ENCODE measurements around the gene NADK. TPM values are rescaled to one million over a fixed set of nuclear protein-coding genes. Genes with fewer than 3 reads are reported as not detected.

The NADK gene
- total RNA-seq (ENCODE audit: low replicate concordance) = 37.8 and 56.9 TPM in 2 replicates

DNA sequence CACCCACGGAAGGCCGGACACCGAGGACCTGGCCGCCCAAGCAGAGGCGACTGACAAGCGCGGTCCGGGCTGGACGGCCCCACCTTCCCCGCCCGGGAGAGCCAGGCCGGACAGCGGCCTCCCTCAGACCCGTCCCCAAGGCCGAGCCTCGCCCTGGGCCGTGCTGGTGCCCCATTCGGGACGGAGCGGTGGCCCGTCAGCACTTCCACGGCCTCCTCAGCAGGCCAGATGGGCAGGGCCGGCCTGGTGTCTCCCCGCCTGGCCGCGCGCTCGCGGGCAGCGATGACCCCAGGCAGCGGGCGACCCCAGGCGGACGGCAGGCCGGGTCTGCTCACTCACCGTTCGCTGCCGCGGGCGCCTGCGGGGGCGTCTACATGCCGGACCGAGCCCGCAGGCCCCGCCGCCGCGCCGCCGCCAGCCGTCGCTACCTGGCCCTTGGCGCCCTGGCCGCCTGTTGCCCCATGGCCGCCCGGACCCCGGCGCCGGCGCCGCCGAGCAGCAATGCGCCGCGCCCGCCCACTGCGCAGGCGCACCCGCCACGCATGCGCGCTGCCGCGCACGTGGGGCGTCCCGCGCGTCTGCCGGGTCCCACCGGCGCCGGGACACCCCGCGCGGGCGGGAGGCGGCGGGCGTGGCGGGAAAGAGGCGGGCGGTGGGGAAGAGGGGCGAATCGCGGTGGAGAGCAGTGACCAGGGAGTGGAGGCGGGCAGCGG is at the start of gene NADK:
TSS of gene NADK (minus strand) at position 521 of the 713 bp plus-strand sequence. CDS start 13,064 bp downstream, outside the sequence.
- Mint-ChIP-seq H3K27ac (no peak within 1 kb of the TSS), H3K27me3 (ENCODE audit: insufficient read depth, low read depth) (peaks cover 9% of the 10 kb centered on the region), H3K4me3 (peak within 1 kb of the TSS; percentile 88), H3K36me3 (peaks cover 1% of the 10 kb centered on the region), H3K9me3 (no peaks in the 10 kb centered on the region), H3K4me1 (peaks cover 39% of the 10 kb centered on the region)
- TF ChIP-seq EZH2phosphoT487 (IDR thresholded peaks at IDR 0.05) = no peak
- TF ChIP-seq, protein P1, sequence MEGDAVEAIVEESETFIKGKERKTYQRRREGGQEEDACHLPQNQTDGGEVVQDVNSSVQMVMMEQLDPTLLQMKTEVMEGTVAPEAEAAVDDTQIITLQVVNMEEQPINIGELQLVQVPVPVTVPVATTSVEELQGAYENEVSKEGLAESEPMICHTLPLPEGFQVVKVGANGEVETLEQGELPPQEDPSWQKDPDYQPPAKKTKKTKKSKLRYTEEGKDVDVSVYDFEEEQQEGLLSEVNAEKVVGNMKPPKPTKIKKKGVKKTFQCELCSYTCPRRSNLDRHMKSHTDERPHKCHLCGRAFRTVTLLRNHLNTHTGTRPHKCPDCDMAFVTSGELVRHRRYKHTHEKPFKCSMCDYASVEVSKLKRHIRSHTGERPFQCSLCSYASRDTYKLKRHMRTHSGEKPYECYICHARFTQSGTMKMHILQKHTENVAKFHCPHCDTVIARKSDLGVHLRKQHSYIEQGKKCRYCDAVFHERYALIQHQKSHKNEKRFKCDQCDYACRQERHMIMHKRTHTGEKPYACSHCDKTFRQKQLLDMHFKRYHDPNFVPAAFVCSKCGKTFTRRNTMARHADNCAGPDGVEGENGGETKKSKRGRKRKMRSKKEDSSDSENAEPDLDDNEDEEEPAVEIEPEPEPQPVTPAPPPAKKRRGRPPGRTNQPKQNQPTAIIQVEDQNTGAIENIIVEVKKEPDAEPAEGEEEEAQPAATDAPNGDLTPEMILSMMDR (IDR thresholded peaks at IDR 0.05) = peak; percentile 6
- H3K79me2 ChIP-seq (ENCODE audit: low read depth) = peaks cover 49% of the 10 kb centered on the region
- peaks cover 18% of the 10 kb centered on the region for H3K27me3 ChIP-seq
- peak within 1 kb of the TSS; percentile 95 for H3K4me2 ChIP-seq
- H2AFZ ChIP-seq (replicated peaks) = peak within 1 kb of the TSS; percentile 87
- no peaks in the 10 kb centered on the region for H3K36me3 ChIP-seq
- peak within 1 kb of the TSS; percentile 61 for H3K4me3 ChIP-seq
- H3K9me3 ChIP-seq (ENCODE audit: low read depth) = no peaks in the 10 kb centered on the region
- H3F3A ChIP-seq (ENCODE audit: low read depth) = peaks cover 62% of the 10 kb centered on the region
- H4K20me1 ChIP-seq (ENCODE audit: low read depth) = peaks cover 52% of the 10 kb centered on the region
- H3K27ac ChIP-seq = no peak within 1 kb of the TSS
- DNase-seq (ENCODE audit: low spot score) = peak; percentile 88
- peak within 1 kb of the TSS; percentile 25 for H3K9ac ChIP-seq
- H3K4me1 ChIP-seq = peaks cover 37% of the 10 kb centered on the region

DNA sequence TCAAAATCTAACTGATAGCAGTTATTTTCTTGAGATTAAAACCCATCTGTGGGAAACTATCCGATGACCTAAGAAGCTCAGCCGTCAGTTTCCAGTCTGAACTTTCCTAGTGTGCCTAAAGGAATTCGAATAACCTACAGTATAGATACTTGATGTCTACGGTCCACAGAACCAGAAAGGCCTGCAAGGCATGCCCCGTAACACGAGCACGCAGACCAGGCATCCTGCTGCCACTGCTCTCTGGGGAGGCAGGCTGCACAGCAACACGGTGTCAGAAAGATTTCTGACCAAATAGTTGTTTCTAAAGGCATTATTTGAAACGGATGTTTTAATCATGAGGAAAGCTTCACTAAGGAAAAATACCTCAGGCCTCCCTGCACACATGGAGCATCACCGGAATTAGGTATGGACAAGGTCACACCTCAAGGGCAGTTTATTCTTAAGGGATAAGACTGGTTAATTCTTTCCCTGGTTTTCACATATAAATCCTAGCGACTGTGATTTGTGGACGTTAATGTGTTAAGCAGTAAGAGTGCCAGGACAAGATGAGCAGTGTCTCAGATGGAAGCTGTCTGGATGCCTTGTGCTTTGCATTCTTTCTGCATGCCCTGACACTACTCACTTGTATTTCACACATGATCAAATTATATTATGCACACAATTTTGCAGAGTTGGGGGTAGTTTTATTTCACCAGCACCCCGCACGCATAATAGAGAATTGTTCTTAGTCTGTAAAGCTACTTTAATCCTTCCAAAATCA is 49.0 kb upstream of the NADK start:
- peak overlapping the region; percentile 37 for H3K27ac Mint-ChIP-seq
- H3K4me3 Mint-ChIP-seq = no peak overlapping the region
- no peak overlapping the region for H3K4me3 ChIP-seq
- H3K4me2 ChIP-seq = no peak overlapping the region
- H4K20me1 ChIP-seq (ENCODE audit: low read depth) = peaks cover 79% of the 10 kb centered on the region
- no peaks in the 10 kb centered on the region for H3K27me3 ChIP-seq
- peaks cover 100% of the 10 kb centered on the region for H3K79me2 ChIP-seq (ENCODE audit: low read depth)
- peaks cover 19% of the 10 kb centered on the region for H3K36me3 Mint-ChIP-seq
- H2AFZ ChIP-seq (replicated peaks) = no peak overlapping the region
- H3K4me1 Mint-ChIP-seq = peaks cover 15% of the 10 kb centered on the region
- no peaks in the 10 kb centered on the region for H3K9me3 ChIP-seq (ENCODE audit: low read depth)
- H3K27ac ChIP-seq = peak overlapping the region; percentile 2
- DNase-seq (ENCODE audit: low spot score) = no peak
- peaks cover 4% of the 10 kb centered on the region for H3K4me1 ChIP-seq
- H3K9me3 Mint-ChIP-seq = no peaks in the 10 kb centered on the region
- peaks cover 3% of the 10 kb centered on the region for H3K36me3 ChIP-seq
- H3F3A ChIP-seq (ENCODE audit: low read depth) = peaks cover 35% of the 10 kb centered on the region
- H3K9ac ChIP-seq = no peak overlapping the region
- no peaks in the 10 kb centered on the region for H3K27me3 Mint-ChIP-seq (ENCODE audit: insufficient read depth, low read depth)
- TF ChIP-seq EZH2 (IDR thresholded peaks at IDR 0.05) (no peak), EZH2phosphoT487 (IDR thresholded peaks at IDR 0.05) (no peak)
- TF ChIP-seq, protein P1 (IDR thresholded peaks at IDR 0.05) = no peak

GRCh38 chr1:1826356-1827088 is 48.3 kb upstream of the NADK start:
- H4K20me1 ChIP-seq (ENCODE audit: low read depth) = peaks cover 78% of the 10 kb centered on the region
- peaks cover 4% of the 10 kb centered on the region for H3K4me1 ChIP-seq
- H3K36me3 Mint-ChIP-seq = peaks cover 17% of the 10 kb centered on the region
- H3K4me3 ChIP-seq = no peak overlapping the region
- H2AFZ ChIP-seq (replicated peaks) = no peak overlapping the region
- H3K9me3 Mint-ChIP-seq = no peaks in the 10 kb centered on the region
- peak overlapping the region; percentile 2 for H3K27ac ChIP-seq
- TF ChIP-seq EZH2 (IDR thresholded peaks at IDR 0.05) (no peak), EZH2phosphoT487 (IDR thresholded peaks at IDR 0.05) (no peak)
- TF ChIP-seq, protein P1 (IDR thresholded peaks at IDR 0.05) = no peak
- H3K79me2 ChIP-seq (ENCODE audit: low read depth) = peaks cover 100% of the 10 kb centered on the region
- DNase-seq (ENCODE audit: low spot score) = no peak
- H3K27ac Mint-ChIP-seq = peak overlapping the region; percentile 13
- H3F3A ChIP-seq (ENCODE audit: low read depth) = peaks cover 40% of the 10 kb centered on the region
- peaks cover 15% of the 10 kb centered on the region for H3K4me1 Mint-ChIP-seq
- no peaks in the 10 kb centered on the region for H3K27me3 Mint-ChIP-seq (ENCODE audit: insufficient read depth, low read depth)
- no peak overlapping the region for H3K4me3 Mint-ChIP-seq
- H3K4me2 ChIP-seq = no peak overlapping the region
- H3K9me3 ChIP-seq (ENCODE audit: low read depth) = no peaks in the 10 kb centered on the region
- H3K27me3 ChIP-seq = no peaks in the 10 kb centered on the region
- no peak overlapping the region for H3K9ac ChIP-seq
- H3K36me3 ChIP-seq = peaks cover 3% of the 10 kb centered on the region
